H1 (cell line): Measurements from ENCODE around the gene AAGAB. TPM values are rescaled to one million over a fixed set of nuclear protein-coding genes. Genes with fewer than 3 reads are reported as not detected.

Experiments
- CTCF ChIA-PET: fragments of 300-600 bp; sonication (Branson Sonifier 250); formaldehyde crosslinking; loops from one replicate; lab custom pipeline; 2021; ENCODE audit not compliant: partially characterized antibody; lab: Charles Lee
- POLR2A ChIA-PET: fragments of 300-600 bp; sonication (Branson Sonifier 250); formaldehyde crosslinking; loops from one replicate; lab custom pipeline; 2021; ENCODE audit warnings: inconsistent platforms; ENCODE audit not compliant: partially characterized antibody; lab: Charles Lee
- DNase-seq, 2 experiments: peaks; one replicate each; pipeline versions ENCODE4 v3.0.0 to v3.0.0-alpha.2; 2010 to 2022; ENCODE audit warnings: low spot score in 2 of 2, low read depth in 1 of 2, mixed read lengths in 1 of 2
- FAIRE-seq: peaks from 2 replicates; lab custom pipeline; 2011; peaks lifted over from hg19 to GRCh38; lab: Jason Lieb, UNC
- H2AFZ ChIP-seq: 2 replicates; pipeline ENCODE4 v1.8.1; 2012; ENCODE audit warnings: low read length, inconsistent platforms
- H2AK5ac ChIP-seq: 2 replicates; pipeline ENCODE4 v1.6.1; 2013; ENCODE audit warnings: low read depth, low read length
- H2BK120ac ChIP-seq: replicated peaks from 2 replicates; pipeline ENCODE3; 2013; ENCODE audit warnings: low read depth, low read length, inconsistent platforms
- H2BK12ac ChIP-seq: 2 replicates; pipeline ENCODE4 v1.6.1; 2013; ENCODE audit warnings: low read depth, low read length
- H2BK15ac ChIP-seq: 2 replicates; pipeline ENCODE4 v1.6.1; 2013; ENCODE audit warnings: low read length
- H2BK20ac ChIP-seq: 2 replicates; pipeline ENCODE4 v1.6.1; 2013; ENCODE audit warnings: low read length
- H2BK5ac ChIP-seq: 2 replicates; pipeline ENCODE4 v1.6.1; 2013; ENCODE audit warnings: low read depth, low read length
- H3K14ac ChIP-seq: 2 replicates; pipeline ENCODE4 v1.6.1; 2013; ENCODE audit warnings: inconsistent platforms; ENCODE audit not compliant: insufficient read length
- H3K18ac ChIP-seq: 2 replicates; pipeline ENCODE4 v1.6.1; 2013; ENCODE audit warnings: low read length; ENCODE audit errors: extremely low read depth
- H3K23ac ChIP-seq: 2 replicates; pipeline ENCODE4 v1.6.1; 2013; ENCODE audit warnings: inconsistent platforms; ENCODE audit not compliant: insufficient read length
- H3K23me2 ChIP-seq: 2 replicates; pipeline ENCODE4 v1.6.1; 2013; ENCODE audit warnings: low read depth, low read length
- H3K27ac ChIP-seq: 2 replicates; pipeline ENCODE4 v1.6.1; 2011; ENCODE audit warnings: low read depth, low read length, inconsistent platforms
- H3K27me3 ChIP-seq, 4 experiments: replicated peaks in 1 of 4; 1 replicate in 1 of 4; 2 replicates in 3 of 4; pipeline versions ENCODE4 v1.6.1 to v1.8.1; 2011 to 2013; ENCODE audit warnings: low read length in 3 of 4, mild to moderate bottlenecking in 3 of 4, inconsistent platforms in 2 of 4, mixed read lengths in 2 of 4, moderate library complexity in 1 of 4; ENCODE audit not compliant: control insufficient read depth in 3 of 4, insufficient read depth in 3 of 4; ENCODE audit errors: extremely low read depth in 1 of 4
- H3K36me3 ChIP-seq, 4 experiments: 2 replicates each; pipeline versions ENCODE4 v1.6.1 to v1.8.1; 2011 to 2013; ENCODE audit warnings: mild to moderate bottlenecking in 4 of 4, low read length in 3 of 4, moderate library complexity in 2 of 4, control low read depth in 1 of 4, inconsistent platforms in 1 of 4; ENCODE audit not compliant: insufficient read depth in 4 of 4, control insufficient read depth in 2 of 4
- H3K4ac ChIP-seq: replicated peaks from 2 replicates; pipeline ENCODE3; 2013; ENCODE audit warnings: low read length, low read depth, mixed read lengths, inconsistent platforms; ENCODE audit not compliant: insufficient read length
- H3K4me1 ChIP-seq, 4 experiments: replicated peaks in 1 of 4; 1 replicate in 1 of 4; 2 replicates in 3 of 4; pipeline versions ENCODE4 v1.6.1 to v1.8.1; 2011 to 2013; ENCODE audit warnings: low read length in 3 of 4, inconsistent platforms in 2 of 4, mixed read lengths in 1 of 4; ENCODE audit not compliant: insufficient read depth in 4 of 4, control insufficient read depth in 3 of 4
- H3K4me2 ChIP-seq, 2 experiments: 2 replicates each; pipeline versions ENCODE4 v1.6.1 to v1.8.1; 2011 to 2013; ENCODE audit warnings: low read depth in 2 of 2, low read length in 2 of 2, control low read depth in 1 of 2, inconsistent platforms in 1 of 2, mild to moderate bottlenecking in 1 of 2; ENCODE audit not compliant: insufficient read depth in 1 of 2
- H3K4me3 ChIP-seq, 4 experiments: fragments of 200-600, 300-600 bp in 1 of 4; sonication (generic), shearing (Covaris generic), sonication (Bioruptor Twin) in 1 of 4; 2 replicates each; pipeline versions ENCODE4 v1.5.1 to v1.8.1; 2011 to 2016; ENCODE audit warnings: low read length in 4 of 4, low read depth in 3 of 4, control low read depth in 2 of 4, inconsistent platforms in 2 of 4, mild to moderate bottlenecking in 2 of 4, mixed read lengths in 1 of 4, moderate library complexity in 1 of 4; ENCODE audit not compliant: insufficient read depth in 2 of 4; ENCODE audit errors: extremely low read depth in 1 of 4
- H3K56ac ChIP-seq: replicated peaks from 2 replicates; pipeline ENCODE3; 2013; ENCODE audit warnings: low read depth, mild to moderate bottlenecking, mixed read lengths, low read length, inconsistent platforms; ENCODE audit not compliant: insufficient read length
- H3K79me1 ChIP-seq: 2 replicates; pipeline ENCODE4 v1.6.1; 2013; ENCODE audit warnings: low read depth, low read length, control low read depth
- H3K79me2 ChIP-seq, 2 experiments: 2 replicates each; pipeline versions ENCODE4 v1.6.1 to v1.8.1; 2012 to 2013; ENCODE audit warnings: low read length in 2 of 2, mild to moderate bottlenecking in 2 of 2, inconsistent platforms in 1 of 2; ENCODE audit not compliant: insufficient read depth in 2 of 2, control insufficient read depth in 1 of 2
- H3K9ac ChIP-seq, 4 experiments: replicated peaks in 1 of 4; 1 replicate in 1 of 4; 2 replicates in 3 of 4; pipeline versions ENCODE4 v1.6.1 to v1.8.1; 2011 to 2013; ENCODE audit warnings: low read depth in 3 of 4, low read length in 3 of 4, control low read depth in 2 of 4, mild to moderate bottlenecking in 2 of 4, moderate library complexity in 2 of 4, inconsistent platforms in 1 of 4; ENCODE audit errors: extremely low read depth in 1 of 4
- H3K9me3 ChIP-seq, 2 experiments: 2 replicates each; pipeline versions ENCODE4 v1.6.1 to v1.8.1; 2012 to 2013; ENCODE audit warnings: mild to moderate bottlenecking in 2 of 2, moderate library complexity in 2 of 2, control low read depth in 1 of 2, inconsistent platforms in 1 of 2, low read depth in 1 of 2, low read length in 1 of 2, mixed read lengths in 1 of 2; ENCODE audit not compliant: insufficient read depth in 2 of 2
- H4K20me1 ChIP-seq, 2 experiments: replicated peaks in 1 of 2; 2 replicates each; pipeline versions ENCODE3 to v1.8.1; 2011 to 2013; ENCODE audit warnings: inconsistent platforms in 2 of 2, low read length in 2 of 2, mild to moderate bottlenecking in 1 of 2; ENCODE audit not compliant: insufficient read depth in 2 of 2, control insufficient read depth in 1 of 2
- H4K5ac ChIP-seq: 2 replicates; pipeline ENCODE4 v1.6.1; 2013; ENCODE audit warnings: low read length, low read depth, mixed read lengths, inconsistent platforms; ENCODE audit not compliant: insufficient read length
- H4K8ac ChIP-seq: 2 replicates; pipeline ENCODE4 v1.8.0; 2013; ENCODE audit warnings: mild to moderate bottlenecking, moderate library complexity, low read length, inconsistent platforms; ENCODE audit not compliant: insufficient read depth; ENCODE audit errors: extremely low read depth
- H4K91ac ChIP-seq: replicated peaks from 2 replicates; pipeline ENCODE3; 2013; ENCODE audit warnings: low read length, mixed read lengths, inconsistent platforms; ENCODE audit not compliant: insufficient read length
- CHD2 ChIP-seq: IDR thresholded peaks from 2 replicates; pipeline ENCODE4 v1.6.1; 2012; ENCODE audit warnings: low read length, improper control_type of control experiment
- EP300 ChIP-seq, 2 experiments: IDR thresholded peaks; 1 replicate in 1 of 2; 2 replicates in 1 of 2; pipeline ENCODE4 v1.6.1; 2011 to 2012; ENCODE audit warnings: low read depth in 2 of 2, low read length in 2 of 2, mild to moderate bottlenecking in 2 of 2, borderline replicate concordance in 1 of 2, inconsistent platforms in 1 of 2, moderate library complexity in 1 of 2
- GABPA ChIP-seq: IDR thresholded peaks from 2 replicates; pipeline ENCODE4 v1.6.1; 2011; ENCODE audit warnings: mild to moderate bottlenecking, low read length, moderate library complexity, borderline replicate concordance; ENCODE audit not compliant: insufficient read depth
- KDM1A ChIP-seq: fragments of 200-600, 300-600 bp; sonication (generic); IDR thresholded peaks from 2 replicates; pipeline ENCODE4 v1.7.1; 2016; ENCODE audit warnings: mild to moderate bottlenecking, low read length, borderline replicate concordance
- KDM5A ChIP-seq: fragments of 200-600 bp; IDR thresholded peaks from 2 replicates; pipeline ENCODE4 v1.7.1; 2012; ENCODE audit warnings: mild to moderate bottlenecking, low read length, inconsistent platforms, mixed read lengths
- NRF1 ChIP-seq: IDR thresholded peaks from 2 replicates; pipeline ENCODE4 v1.6.1; 2011; ENCODE audit warnings: mild to moderate bottlenecking, low read depth, low read length, improper control_type of control experiment
- SP2 ChIP-seq: IDR thresholded peaks from 2 replicates; pipeline ENCODE4 v1.6.1; 2012; ENCODE audit warnings: mild to moderate bottlenecking, low read length, inconsistent platforms
- WGBS, 2 experiments: shearing (Covaris generic) in 1 of 2; methylation state at CpG; one replicate each; pipeline versions ENCODE4 v1.1.6 to v1.1.7; 2013 to 2015; ENCODE audit warnings: low lambda C conversion rate in 2 of 2, mixed read lengths in 2 of 2, inconsistent platforms in 1 of 2, low coverage in 1 of 2, missing lambda C conversion rate in 1 of 2; ENCODE audit not compliant: insufficient replicate concordance in 2 of 2, insufficient coverage in 1 of 2, insufficient read length in 1 of 2; ENCODE audit errors: extremely low coverage in 1 of 2, missing lambda C conversion rate in 1 of 2; 5-methylcytosine and 5-hydroxymethylcytosine counted together
- polyA plus RNA-seq, 7 experiments: library from polyadenylated mRNA; depleted of rRNA in 3 of 7; stranded (reverse) in 5 of 7; unstranded in 2 of 7; fragments of >200 nt in 5 of 7; fragments of 200-250 nt in 2 of 7; gene quantifications; 1 replicate in 5 of 7; 2 replicates in 1 of 7; 4 replicates in 1 of 7; pipeline versions ENCODE4 v1.2.1 to v1.2.3, GENCODE V29; 2011 to 2013; ENCODE audit warnings: missing spikeins in 2 of 7, mixed read lengths in 2 of 7
- total RNA-seq: library from RNA; stranded (reverse); fragmentation: NEBNext Ultra II Directional; extraction: Animal tissue kit (Norgen Biotek cat#: 25700); gene quantifications from 2 replicates; pipeline ENCODE4 v1.2.1, GENCODE V29; 2021

The AAGAB gene
- total and polyA plus RNA-seq, 2 of the 8 experiments (the other 6 are each of a cell fraction or from before 2014, with no cell fraction given) = 20.1 to 45.9 TPM

- H3K18ac ChIP-seq = no peak overlapping the region
- H2BK12ac ChIP-seq = no peak overlapping the region
- no peak overlapping the region for H2AFZ ChIP-seq
- peaks cover 0 to 4% of the 10 kb centered on the region in 2 experiments for H4K20me1 ChIP-seq
- POLR2A ChIA-PET = interaction anchor here (0.5 to 1.4 kb wide), 3 partner anchors 9 to 105 kb away, joined by 3 to 4 read pairs (median 4); no protein-coding TSS in a partner anchor
- CTCF ChIA-PET = interaction anchor here (0.6 to 1.8 kb wide), 6 partner anchors 11 to 237 kb away, joined by 3 to 7 read pairs (median 3); no protein-coding TSS in a partner anchor
- H3K9me3 ChIP-seq = no peaks in the 10 kb centered on the region
- H3K4me3 ChIP-seq = no peak overlapping the region
- H4K8ac ChIP-seq = no peak overlapping the region
- H4K5ac ChIP-seq = no peak overlapping the region
- H3K56ac ChIP-seq = no peak overlapping the region
- peaks cover 0 to 2% (median 0%) of the 10 kb centered on the region in 4 experiments; a peak in 1 of 7 replicates for H3K4me1 ChIP-seq
- H2BK20ac ChIP-seq = no peak overlapping the region
- WGBS, 2 experiments = 93% methylated on average over 7 of the region's 7 CpGs; no CpG with 5 or more reads in 1 of the 2 experiments
- no peak overlapping the region for H3K4me2 ChIP-seq
- H2BK15ac ChIP-seq = no peak overlapping the region
- no peak overlapping the region for H2BK120ac ChIP-seq
- H3K4ac ChIP-seq = no peak overlapping the region
- no peaks in the 10 kb centered on the region for H3K79me1 ChIP-seq
- FAIRE-seq = no peak
- no peak overlapping the region for H3K23ac ChIP-seq
- H3K27ac ChIP-seq = no peak overlapping the region
- TF ChIP-seq KDM1A = no peak
- no peak for TF ChIP-seq KDM5A
- TF ChIP-seq NRF1 = no peak
- TF ChIP-seq CHD2 = no peak
- TF ChIP-seq SP2 = no peak
- no peak for TF ChIP-seq GABPA
- no peak for TF ChIP-seq EP300 (IDR thresholded peaks at IDR 0.05; ENCODE audit: borderline replicate concordance in 1 of 2, low read depth in 2 of 2, low read length in 2 of 2)
- no peaks in the 10 kb centered on the region for H3K23me2 ChIP-seq
- H3K9ac ChIP-seq = no peak overlapping the region
- no peak overlapping the region for H4K91ac ChIP-seq
- H2AK5ac ChIP-seq = no peak overlapping the region
- no peak overlapping the region for H3K14ac ChIP-seq
- H3K79me2 ChIP-seq = no peaks in the 10 kb centered on the region
- no peak overlapping the region for H2BK5ac ChIP-seq
- peaks cover 0 to 4% (median 2%) of the 10 kb centered on the region in 4 experiments; a peak in 5 of 8 replicates for H3K36me3 ChIP-seq
- no peak for DNase-seq
- no peaks in the 10 kb centered on the region for H3K27me3 ChIP-seq
These were observed 70.9 kb downstream of the AAGAB start for GRCh38 chr15:67183443-67184169.
